GM12874 (cell line): Measurements from ENCODE around the gene SPINK9.
A peak's percentile ranks its signal among the peaks of the same experiment; 100 is the strongest.

Experiments used
- TF ChIP-seq, protein P1 (sequence below): IDR thresholded peaks from 2 replicates; pipeline ENCODE4 v1.5.1; 2011; ENCODE audit warnings: low read depth, mild to moderate bottlenecking, control low read depth, low read length, moderate library complexity; ENCODE audit not compliant: insufficient read depth

SPINK9 gene, protein sequence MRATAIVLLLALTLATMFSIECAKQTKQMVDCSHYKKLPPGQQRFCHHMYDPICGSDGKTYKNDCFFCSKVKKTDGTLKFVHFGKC

DNA sequence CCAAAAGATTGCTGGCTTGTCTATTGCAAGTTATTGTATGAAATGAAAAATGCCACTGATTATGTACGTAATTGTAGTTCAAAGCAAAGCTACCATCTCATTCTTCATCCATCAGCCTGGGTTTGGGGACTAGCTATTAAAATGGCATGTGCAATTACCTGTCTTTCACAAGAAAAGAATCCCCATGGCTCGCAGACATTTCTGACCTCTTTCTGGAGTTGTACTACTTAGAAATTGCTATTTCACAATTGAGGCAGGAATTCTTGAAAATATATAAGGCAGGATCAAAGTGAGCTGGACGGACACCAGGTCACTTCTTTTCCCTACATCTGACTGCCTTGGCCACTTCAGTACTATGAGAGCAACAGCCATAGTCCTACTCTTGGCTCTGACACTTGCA lies at the start of gene SPINK9:
Gene SPINK9 (plus strand): TSS at position 301 of the 400 bp plus-strand sequence. CDS start 55 bp downstream, at position 356.
- TF ChIP-seq, protein P1, sequence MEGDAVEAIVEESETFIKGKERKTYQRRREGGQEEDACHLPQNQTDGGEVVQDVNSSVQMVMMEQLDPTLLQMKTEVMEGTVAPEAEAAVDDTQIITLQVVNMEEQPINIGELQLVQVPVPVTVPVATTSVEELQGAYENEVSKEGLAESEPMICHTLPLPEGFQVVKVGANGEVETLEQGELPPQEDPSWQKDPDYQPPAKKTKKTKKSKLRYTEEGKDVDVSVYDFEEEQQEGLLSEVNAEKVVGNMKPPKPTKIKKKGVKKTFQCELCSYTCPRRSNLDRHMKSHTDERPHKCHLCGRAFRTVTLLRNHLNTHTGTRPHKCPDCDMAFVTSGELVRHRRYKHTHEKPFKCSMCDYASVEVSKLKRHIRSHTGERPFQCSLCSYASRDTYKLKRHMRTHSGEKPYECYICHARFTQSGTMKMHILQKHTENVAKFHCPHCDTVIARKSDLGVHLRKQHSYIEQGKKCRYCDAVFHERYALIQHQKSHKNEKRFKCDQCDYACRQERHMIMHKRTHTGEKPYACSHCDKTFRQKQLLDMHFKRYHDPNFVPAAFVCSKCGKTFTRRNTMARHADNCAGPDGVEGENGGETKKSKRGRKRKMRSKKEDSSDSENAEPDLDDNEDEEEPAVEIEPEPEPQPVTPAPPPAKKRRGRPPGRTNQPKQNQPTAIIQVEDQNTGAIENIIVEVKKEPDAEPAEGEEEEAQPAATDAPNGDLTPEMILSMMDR = no peak

DNA sequence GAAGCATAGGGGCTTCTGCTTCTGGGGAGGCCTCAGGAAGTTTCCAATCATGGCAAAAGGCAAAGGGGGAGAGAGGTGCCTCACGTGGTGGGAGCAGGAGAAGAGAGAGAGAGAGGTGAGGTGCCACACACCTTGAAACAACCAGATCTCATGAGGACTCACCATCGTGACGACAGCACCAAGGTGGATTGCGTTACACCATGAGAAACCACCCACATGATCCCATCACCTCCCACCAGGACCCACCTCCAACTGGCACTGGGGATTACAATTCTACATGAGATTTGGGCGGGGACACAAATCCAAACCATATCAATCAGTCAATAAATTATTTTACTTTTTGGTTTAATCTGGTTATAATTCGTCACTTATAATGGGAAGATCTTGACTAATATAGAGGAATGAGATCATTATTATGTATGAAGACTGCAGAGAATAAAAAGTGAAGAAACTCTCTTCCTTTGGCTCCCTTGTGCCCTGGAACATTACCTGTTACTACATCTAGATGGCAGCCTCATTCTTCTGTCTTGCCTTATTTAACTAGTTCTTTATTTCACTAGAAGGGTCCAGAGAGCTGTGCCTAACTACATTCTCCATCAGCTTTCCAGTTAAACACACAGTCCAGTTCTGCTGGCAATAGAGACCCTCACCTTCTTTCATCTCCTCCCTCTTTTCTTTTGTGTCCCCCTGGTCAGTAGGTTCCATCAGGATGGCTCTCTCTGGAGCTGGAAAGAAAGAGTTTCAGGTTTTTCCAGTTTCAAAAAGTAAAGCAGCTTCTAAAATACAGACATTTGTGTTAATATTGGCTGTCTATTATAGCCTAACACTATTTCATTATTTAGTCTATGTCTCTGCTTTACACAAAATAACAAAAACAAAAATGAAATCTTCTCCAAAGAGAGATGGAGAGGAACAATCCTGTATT lies 44.8 kb upstream of the SPINK9 start:
- TF ChIP-seq, protein P1 = 0 out of 2 replicates have a peak, but pooled peaks have one; percentile 10

DNA sequence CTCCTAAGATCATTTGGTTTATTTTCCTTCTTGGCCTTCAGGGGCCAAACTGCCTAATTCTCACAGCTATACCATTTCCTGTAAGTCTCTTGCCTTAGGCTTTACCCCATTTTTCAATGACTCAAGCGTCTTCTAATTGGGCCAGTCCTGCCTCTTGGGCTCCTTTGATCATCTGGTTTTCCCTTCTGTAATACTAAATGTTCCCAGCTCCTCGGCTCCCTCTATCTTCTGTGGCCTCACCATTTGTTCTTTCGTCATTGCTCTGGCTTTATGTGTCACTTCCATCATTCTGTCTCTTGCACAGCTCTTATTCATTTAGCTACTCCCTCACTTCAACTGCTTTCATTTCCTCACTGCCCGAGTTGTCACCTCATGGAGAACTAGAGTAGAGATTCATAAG lies 37.6 kb upstream of the SPINK9 start:
- TF ChIP-seq, protein P1 = no peak

DNA sequence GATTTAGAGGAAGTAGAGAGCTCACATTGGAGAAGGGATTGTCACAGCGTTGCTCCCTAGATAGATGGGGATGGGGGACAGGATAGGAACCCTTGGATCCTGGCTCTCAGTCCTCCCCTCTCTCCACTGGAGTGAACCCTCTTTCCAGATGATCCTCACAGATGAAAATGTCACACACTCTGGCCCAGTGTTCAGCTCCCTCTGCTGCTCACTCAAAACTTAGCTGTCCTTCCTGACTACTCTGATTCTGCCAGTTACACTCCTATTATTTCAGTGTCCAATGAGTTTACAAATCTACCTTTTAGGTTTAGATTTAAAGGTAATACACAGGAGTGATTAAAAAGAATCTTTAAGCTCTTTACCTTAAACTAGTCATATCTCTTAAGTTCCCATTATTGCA lies 28.9 kb upstream of the SPINK9 start:
- TF ChIP-seq, protein P1 = no peak

DNA sequence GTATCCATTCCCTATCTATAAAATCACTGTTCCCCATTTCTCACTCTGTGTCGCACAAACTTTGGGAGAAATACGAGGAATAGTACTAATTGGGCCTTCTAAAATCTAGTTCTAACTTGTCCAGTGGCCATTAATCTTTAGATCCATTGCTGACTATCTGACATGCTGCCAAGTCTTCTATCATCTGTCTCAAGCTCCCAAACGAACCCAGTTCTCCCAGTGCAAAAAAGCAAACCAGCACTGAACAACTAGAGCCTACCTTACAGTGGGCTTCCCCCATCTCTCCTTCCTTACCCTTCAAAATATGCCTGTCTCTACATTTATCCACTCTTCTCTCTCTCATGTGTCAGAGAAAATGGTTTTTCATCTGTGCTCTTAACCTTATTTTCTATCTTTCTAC lies 26.3 kb upstream of the SPINK9 start:
- TF ChIP-seq, protein P1 = no peak

DNA sequence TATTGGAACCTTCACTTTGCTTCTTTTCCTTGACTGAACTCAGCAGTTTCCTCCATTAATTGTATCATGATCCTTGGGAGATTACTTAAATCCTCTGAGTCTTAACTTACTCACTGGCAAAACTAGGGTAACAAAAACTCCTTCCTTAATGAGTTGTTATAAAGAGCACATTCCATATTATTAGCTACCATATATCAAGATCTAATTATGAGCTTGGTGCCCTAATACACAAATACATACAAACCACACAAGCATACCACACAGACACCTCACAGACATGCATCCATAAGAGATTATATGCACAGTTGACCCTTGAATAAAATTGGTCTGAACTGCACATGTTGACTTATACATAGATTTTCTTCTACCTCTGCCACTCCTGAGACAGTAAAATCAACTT lies 25.6 kb upstream of the SPINK9 start:
- TF ChIP-seq, protein P1 = no peak

DNA sequence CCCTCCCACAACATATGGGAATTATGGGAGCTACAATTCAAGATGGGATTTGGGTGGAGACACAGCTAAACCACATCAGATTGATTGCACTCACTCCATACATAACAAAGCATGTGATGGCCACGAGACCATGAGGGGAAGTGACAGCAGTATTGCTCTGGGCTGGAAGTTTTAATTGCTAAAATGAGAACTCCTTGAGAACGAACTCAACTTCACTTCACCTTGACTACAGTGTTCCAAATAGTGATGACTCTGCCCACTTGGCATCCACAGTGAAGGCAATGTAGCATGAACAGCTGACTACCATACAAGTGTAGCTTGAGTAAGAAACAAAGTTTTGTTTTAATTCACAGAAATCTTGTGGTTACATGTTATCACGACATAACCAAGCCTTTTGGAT lies 23.9 kb upstream of the SPINK9 start:
- TF ChIP-seq, protein P1 = no peak
